PFSK-1 (cell line): ENCODE measurements around the gene MAP3K21.

Source experiments
- FOXP2 ChIP-seq: optimal IDR thresholded peaks from 2 replicates; pipeline ENCODE3; 2011; ENCODE audit warnings: borderline replicate concordance, control low read depth, inconsistent platforms; ENCODE audit not compliant: insufficient read depth; ENCODE audit errors: extremely low read length, extremely low read depth
- POLR2AphosphoS5 ChIP-seq: IDR thresholded peaks from 2 replicates; pipeline ENCODE4 v1.6.1; 2012; ENCODE audit warnings: low read depth, mild to moderate bottlenecking, control low read depth, low read length, moderate library complexity
- SIN3A ChIP-seq: IDR thresholded peaks from 2 replicates; pipeline ENCODE4 v1.6.1; 2012; ENCODE audit warnings: mild to moderate bottlenecking, low read length, moderate library complexity, borderline replicate concordance; ENCODE audit not compliant: insufficient read depth
- TAF1 ChIP-seq: IDR thresholded peaks from 2 replicates; pipeline ENCODE4 v1.6.1; 2012; ENCODE audit warnings: low read length, control low read depth, borderline replicate concordance; ENCODE audit not compliant: insufficient read depth
- TF ChIP-seq, protein P1 (sequence below), 2 experiments: IDR thresholded peaks; 2 replicates each; pipeline versions ENCODE4 v1.6.1 to v1.8.0; 2011 to 2012; ENCODE audit warnings: low read depth in 2 of 2, low read length in 2 of 2, control low read depth in 1 of 2, inconsistent platforms in 1 of 2, mild to moderate bottlenecking in 1 of 2, moderate library complexity in 1 of 2; ENCODE audit not compliant: insufficient read depth in 1 of 2

The MAP3K21 gene

DNA sequence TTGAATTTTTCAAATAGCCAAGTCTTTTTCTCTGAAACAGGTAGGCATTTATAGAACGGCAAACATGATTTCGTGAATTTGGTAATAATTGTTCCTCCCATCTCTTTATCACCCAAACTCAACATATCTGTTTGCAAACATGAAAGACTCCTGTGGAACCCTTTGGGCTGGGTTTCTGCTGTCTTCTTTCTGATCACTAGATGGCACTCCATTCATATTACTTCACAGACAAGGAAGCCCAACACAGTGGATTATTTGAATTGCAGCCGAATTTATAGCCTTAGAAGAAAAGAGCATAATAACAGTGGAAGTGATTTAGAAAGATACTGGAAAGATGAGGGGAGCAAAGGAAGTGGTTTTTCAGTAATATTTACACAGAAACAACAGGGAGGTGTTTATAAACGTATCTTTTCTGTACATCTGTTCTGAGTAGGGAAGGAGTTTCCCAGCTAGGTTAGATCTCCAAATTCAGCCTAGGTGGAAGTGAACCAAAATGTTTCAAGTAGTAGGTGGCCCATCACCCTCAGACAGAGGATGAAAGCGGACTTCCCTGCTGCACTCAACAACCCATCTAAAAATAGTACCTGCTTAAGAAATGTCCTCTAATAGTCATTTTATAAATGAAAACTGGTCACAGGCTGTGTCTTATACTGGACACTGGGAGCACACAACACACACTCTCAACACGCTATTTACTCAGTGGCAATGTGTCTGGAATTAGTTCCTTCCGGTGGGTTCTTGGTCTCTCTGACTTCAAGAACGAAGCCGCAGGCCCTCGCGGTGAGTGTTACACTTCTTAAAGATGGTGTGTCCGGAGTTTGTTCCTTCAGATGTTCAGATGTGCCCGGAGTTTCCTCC lies 67.6 kb downstream of the MAP3K21 start:
- TF ChIP-seq TAF1 (no peak), FOXP2 (no peak), POLR2AphosphoS5 (no peak), SIN3A (no peak)
- TF ChIP-seq, protein P1, sequence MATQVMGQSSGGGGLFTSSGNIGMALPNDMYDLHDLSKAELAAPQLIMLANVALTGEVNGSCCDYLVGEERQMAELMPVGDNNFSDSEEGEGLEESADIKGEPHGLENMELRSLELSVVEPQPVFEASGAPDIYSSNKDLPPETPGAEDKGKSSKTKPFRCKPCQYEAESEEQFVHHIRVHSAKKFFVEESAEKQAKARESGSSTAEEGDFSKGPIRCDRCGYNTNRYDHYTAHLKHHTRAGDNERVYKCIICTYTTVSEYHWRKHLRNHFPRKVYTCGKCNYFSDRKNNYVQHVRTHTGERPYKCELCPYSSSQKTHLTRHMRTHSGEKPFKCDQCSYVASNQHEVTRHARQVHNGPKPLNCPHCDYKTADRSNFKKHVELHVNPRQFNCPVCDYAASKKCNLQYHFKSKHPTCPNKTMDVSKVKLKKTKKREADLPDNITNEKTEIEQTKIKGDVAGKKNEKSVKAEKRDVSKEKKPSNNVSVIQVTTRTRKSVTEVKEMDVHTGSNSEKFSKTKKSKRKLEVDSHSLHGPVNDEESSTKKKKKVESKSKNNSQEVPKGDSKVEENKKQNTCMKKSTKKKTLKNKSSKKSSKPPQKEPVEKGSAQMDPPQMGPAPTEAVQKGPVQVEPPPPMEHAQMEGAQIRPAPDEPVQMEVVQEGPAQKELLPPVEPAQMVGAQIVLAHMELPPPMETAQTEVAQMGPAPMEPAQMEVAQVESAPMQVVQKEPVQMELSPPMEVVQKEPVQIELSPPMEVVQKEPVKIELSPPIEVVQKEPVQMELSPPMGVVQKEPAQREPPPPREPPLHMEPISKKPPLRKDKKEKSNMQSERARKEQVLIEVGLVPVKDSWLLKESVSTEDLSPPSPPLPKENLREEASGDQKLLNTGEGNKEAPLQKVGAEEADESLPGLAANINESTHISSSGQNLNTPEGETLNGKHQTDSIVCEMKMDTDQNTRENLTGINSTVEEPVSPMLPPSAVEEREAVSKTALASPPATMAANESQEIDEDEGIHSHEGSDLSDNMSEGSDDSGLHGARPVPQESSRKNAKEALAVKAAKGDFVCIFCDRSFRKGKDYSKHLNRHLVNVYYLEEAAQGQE (IDR thresholded peaks at IDR 0.05; ENCODE audit: insufficient read depth in 1 of 2, low read depth in 2 of 2, low read length in 2 of 2), result no peak

DNA sequence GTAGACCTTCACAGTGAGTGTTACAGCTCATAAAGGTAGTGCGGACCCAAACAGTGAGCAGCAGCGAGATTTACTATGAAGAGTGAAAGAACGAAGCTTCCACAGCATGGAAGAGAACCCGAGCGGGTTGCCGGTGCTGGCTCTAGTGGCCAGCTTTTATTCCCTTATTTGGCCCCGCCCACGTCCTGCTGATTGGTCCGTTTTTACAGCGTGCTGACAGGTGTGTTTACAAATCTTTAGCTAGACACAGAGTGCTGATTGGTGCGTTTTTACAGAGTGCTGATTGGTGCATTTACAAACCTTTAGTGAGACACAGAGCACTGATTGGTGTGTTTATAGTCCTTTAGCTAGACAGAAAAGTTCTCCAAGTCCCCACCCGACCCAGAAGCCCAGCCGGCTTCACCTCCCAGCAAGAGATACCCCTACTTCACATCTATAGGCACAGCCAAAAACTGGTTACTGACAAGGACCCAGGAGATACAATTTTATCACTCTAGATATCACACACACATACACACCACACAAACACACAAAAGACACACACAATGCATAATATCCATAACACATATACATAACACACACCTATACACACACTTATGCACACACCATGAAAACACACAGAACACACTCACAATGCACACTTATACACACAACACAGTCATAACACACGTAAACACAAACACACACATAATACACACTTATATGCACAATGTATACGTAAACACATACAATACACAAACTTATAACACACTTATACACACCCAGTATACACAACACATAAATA lies 68.5 kb downstream of the MAP3K21 start:
- TF ChIP-seq FOXP2, result no peak
- no peak for TF ChIP-seq SIN3A
- TF ChIP-seq TAF1, result no peak
- TF ChIP-seq POLR2AphosphoS5, result no peak
- TF ChIP-seq, protein P1 (IDR thresholded peaks at IDR 0.05; ENCODE audit: insufficient read depth in 1 of 2, low read depth in 2 of 2, low read length in 2 of 2), result no peak

DNA sequence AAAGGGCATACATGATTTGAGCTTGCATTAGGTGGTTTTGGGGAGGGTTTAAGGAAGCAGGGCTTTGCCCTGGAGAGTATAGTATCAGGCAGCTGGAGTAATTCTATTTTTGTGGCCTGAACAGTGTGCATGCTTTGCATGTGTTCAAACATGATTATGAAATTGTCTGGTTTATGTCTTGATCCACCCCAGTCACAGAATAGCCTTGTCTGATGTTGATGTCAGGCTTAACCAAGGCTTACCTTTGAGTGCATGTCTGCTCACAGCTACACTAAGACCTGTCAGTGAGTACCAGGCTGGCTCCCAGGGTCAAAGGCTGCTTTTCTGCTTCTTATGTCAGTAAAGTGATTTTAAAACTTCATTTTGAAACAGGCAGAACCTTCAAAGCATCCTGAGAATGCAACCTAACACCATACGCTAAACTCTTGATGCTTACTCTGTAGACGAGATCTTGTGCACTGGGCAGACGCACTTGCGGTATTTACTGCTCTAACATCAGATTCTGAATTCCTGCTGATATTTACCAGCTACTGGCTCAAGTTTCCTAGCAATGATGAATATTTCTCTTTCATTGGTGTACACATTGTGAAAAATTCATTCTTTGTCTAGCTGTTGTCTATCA lies 78.9 kb downstream of the MAP3K21 start:
- TF ChIP-seq, protein P1 (IDR thresholded peaks at IDR 0.05; ENCODE audit: insufficient read depth in 1 of 2, low read depth in 2 of 2, low read length in 2 of 2), result no peak
- TF ChIP-seq FOXP2 (no peak), TAF1 (no peak), POLR2AphosphoS5 (no peak), SIN3A (no peak)

DNA sequence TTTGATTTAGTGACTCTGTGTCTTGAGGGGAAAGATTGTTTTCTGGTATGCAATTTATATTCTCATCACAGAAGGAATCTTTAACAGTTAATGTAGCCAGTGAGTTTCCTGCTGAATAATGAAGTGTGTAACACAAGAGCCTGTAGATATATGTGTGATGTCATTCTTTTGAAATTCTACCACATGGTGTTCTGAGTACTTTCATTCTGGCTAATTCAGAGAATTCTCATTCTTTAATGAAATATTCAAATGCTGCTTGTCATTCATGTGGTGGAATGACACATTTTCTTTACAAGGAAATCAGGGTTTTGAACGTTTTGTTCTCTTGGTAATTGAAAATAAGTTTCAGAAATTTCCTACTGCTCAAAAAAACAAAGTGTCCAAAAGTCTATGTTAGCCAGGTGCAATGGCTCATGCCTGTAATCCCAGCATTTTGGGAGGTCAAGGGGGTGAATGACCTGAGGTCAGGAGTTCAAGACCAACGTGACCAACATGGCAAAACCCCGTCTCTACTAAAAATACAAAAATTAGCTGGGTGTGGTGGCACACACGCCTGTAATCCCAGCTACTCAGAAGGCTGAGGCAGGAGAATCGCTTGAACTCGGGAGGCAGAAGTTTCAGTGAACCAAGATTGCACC lies 79.6 kb downstream of the MAP3K21 start:
- no peak for TF ChIP-seq SIN3A
- TF ChIP-seq, protein P1 (IDR thresholded peaks at IDR 0.05; ENCODE audit: insufficient read depth in 1 of 2, low read depth in 2 of 2, low read length in 2 of 2), result no peak
- no peak for TF ChIP-seq FOXP2
